PC-3 (cell line): ENCODE measurements around the gene MRPL9.

ENCODE experiments used
- EZH2 ChIP-seq: fragments of 300-600 bp; sonication (generic); IDR thresholded peaks from one replicate; pipeline ENCODE4 v1.6.1; 2017; ENCODE audit warnings: antibody characterized with exemption, mild to moderate bottlenecking, low read length; ENCODE audit not compliant: unreplicated experiment
- EZH2phosphoT487 ChIP-seq: fragments of 300-600 bp; sonication (generic); IDR thresholded peaks from 2 replicates; pipeline ENCODE4 v1.6.1; 2018; ENCODE audit warnings: mild to moderate bottlenecking, antibody characterized with exemption, low read length, borderline replicate concordance
- TF ChIP-seq, protein P1 (sequence below): fragments of 300-600 bp; sonication (generic); conservative IDR thresholded peaks from 2 replicates; pipeline ENCODE4 v1.5.1; 2017; ENCODE audit warnings: antibody characterized with exemption, low read depth, mild to moderate bottlenecking, low read length

DNA sequence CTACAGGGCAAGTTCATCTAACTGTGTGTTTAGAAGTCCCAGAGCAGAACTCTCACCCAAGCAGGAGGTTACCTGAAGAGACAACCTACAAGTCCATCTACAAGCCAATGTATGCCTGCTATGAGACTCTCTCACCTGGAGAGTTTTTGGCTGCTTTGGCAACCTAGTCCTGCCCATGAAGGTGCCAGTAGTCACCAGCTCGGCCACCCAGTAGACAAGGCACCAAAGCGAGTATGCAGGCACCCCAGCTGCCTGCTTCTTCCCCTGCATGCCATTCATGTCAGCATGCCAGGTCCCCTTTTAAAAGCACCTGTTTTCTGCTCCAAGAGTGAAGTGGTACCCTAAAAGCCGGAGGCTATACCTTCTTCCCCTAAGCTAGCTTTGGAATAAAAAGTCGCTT, 21.8 kb downstream of the MRPL9 start:
- TF ChIP-seq, protein P1, sequence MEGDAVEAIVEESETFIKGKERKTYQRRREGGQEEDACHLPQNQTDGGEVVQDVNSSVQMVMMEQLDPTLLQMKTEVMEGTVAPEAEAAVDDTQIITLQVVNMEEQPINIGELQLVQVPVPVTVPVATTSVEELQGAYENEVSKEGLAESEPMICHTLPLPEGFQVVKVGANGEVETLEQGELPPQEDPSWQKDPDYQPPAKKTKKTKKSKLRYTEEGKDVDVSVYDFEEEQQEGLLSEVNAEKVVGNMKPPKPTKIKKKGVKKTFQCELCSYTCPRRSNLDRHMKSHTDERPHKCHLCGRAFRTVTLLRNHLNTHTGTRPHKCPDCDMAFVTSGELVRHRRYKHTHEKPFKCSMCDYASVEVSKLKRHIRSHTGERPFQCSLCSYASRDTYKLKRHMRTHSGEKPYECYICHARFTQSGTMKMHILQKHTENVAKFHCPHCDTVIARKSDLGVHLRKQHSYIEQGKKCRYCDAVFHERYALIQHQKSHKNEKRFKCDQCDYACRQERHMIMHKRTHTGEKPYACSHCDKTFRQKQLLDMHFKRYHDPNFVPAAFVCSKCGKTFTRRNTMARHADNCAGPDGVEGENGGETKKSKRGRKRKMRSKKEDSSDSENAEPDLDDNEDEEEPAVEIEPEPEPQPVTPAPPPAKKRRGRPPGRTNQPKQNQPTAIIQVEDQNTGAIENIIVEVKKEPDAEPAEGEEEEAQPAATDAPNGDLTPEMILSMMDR: no peak
- TF ChIP-seq EZH2phosphoT487 (no peak), EZH2 (no peak)
